ENCODE results near the gene SYNPR. TPM values are rescaled to one million over a fixed set of nuclear protein-coding genes. Genes with fewer than 3 reads are reported as not detected.

SYNPR gene
- total RNA-seq, 1 donor from 2014 or later = not detected

DNA sequence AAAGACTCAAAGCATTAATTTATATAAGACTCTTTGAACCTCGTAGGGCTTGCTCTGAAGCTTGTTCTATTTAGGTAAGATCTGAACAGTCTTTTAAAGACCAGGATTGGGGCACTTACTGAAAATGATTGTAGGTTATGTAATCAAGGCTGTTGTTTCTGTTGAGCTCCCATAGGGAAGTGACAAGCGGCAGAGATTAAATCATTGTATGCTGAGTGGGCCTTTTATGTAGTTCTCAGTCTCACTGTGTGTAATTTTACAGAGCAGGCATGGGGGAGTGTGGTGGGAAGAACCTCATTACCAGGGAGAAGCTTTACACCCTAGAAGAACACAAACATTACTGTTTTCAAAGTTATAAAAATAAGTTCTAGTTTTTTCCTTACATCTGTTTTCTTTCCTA is 214.4 kb downstream of the SYNPR start:
- no peak for DNase-seq (ENCODE audit: low read depth, low spot score)
- Mint-ChIP-seq H3K9me3 (peaks cover 2% of the 10 kb centered on the region), H3K27me3 (ENCODE audit: low read depth) (peaks cover 4% of the 10 kb centered on the region), H3K36me3 (ENCODE audit: low read depth) (no peaks in the 10 kb centered on the region), H3K4me1 (no peaks in the 10 kb centered on the region), H3K4me3 (no peak overlapping the region), H3K27ac (ENCODE audit: unreplicated experiment) (no peak overlapping the region)
- no peak for TF ChIP-seq CTCF (conservative IDR thresholded peaks at IDR 0.05)

DNA sequence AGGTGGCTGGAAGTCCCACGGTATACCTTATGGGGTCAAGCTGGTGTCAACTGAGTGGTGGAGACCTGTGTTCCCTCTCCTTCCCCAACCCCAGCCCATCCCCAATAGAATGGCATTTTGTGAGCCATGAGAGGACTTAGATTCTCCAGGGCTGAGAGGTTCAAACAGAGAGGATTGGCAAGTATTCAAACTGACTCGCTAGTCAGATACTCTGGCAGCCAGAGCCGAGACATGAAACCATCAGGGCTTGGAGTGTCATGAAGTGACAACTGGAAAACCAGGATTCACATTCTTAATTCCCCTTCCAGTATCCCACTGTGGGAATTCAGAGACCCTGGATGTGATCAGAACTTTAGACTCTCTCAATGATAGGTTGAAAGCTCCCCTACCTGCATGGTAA is 215.0 kb downstream of the SYNPR start:
- no peaks in the 10 kb centered on the region for H3K4me1 Mint-ChIP-seq

GRCh38 chr3:63494646-63495045 is 216.5 kb downstream of the SYNPR start:
- H3K4me3 Mint-ChIP-seq = no peak overlapping the region
- no peak for DNase-seq (ENCODE audit: low read depth, low spot score)
- H3K9me3 Mint-ChIP-seq = peaks cover 5% of the 10 kb centered on the region
- H3K36me3 Mint-ChIP-seq (ENCODE audit: low read depth) = no peaks in the 10 kb centered on the region
- TF ChIP-seq CTCF (conservative IDR thresholded peaks at IDR 0.05) = no peak
- no peak overlapping the region for H3K27ac Mint-ChIP-seq (ENCODE audit: unreplicated experiment)
- no peaks in the 10 kb centered on the region for H3K4me1 Mint-ChIP-seq
- H3K27me3 Mint-ChIP-seq (ENCODE audit: low read depth) = peaks cover 4% of the 10 kb centered on the region

More for the DNA sequence above, 215.0 kb downstream of the SYNPR start:
- Mint-ChIP-seq H3K9me3 (peaks cover 2% of the 10 kb centered on the region), H3K27me3 (ENCODE audit: low read depth) (peaks cover 4% of the 10 kb centered on the region), H3K36me3 (ENCODE audit: low read depth) (no peaks in the 10 kb centered on the region), H3K27ac (ENCODE audit: unreplicated experiment) (no peak overlapping the region), H3K4me3 (no peak overlapping the region)
- no peak for DNase-seq (ENCODE audit: low read depth, low spot score)
- no peak for TF ChIP-seq CTCF (conservative IDR thresholded peaks at IDR 0.05)

GRCh38 chr3:63497641-63498040 is 219.5 kb downstream of the SYNPR start:
- Mint-ChIP-seq H3K4me3 (no peak overlapping the region), H3K4me1 (no peaks in the 10 kb centered on the region), H3K36me3 (ENCODE audit: low read depth) (no peaks in the 10 kb centered on the region), H3K27ac (ENCODE audit: unreplicated experiment) (no peak overlapping the region), H3K27me3 (ENCODE audit: low read depth) (no peaks in the 10 kb centered on the region), H3K9me3 (peaks cover 2% of the 10 kb centered on the region)
- no peak for DNase-seq (ENCODE audit: low read depth, low spot score)
- no peak for TF ChIP-seq CTCF (conservative IDR thresholded peaks at IDR 0.05)

- Mint-ChIP-seq H3K4me3 (no peak overlapping the region), H3K27ac (ENCODE audit: unreplicated experiment) (no peak overlapping the region), H3K36me3 (ENCODE audit: low read depth) (no peaks in the 10 kb centered on the region), H3K4me1 (no peaks in the 10 kb centered on the region), H3K9me3 (peaks cover 2% of the 10 kb centered on the region), H3K27me3 (ENCODE audit: low read depth) (no peaks in the 10 kb centered on the region)
- TF ChIP-seq CTCF (conservative IDR thresholded peaks at IDR 0.05) = no peak
- no peak for DNase-seq (ENCODE audit: low read depth, low spot score)
These were observed 222.1 kb downstream of the SYNPR start for GRCh38 chr3:63500196-63500595.

- Mint-ChIP-seq H3K27me3 (ENCODE audit: low read depth) (no peaks in the 10 kb centered on the region), H3K9me3 (no peaks in the 10 kb centered on the region), H3K27ac (ENCODE audit: unreplicated experiment) (no peak overlapping the region), H3K4me1 (peaks cover 19% of the 10 kb centered on the region), H3K4me3 (no peak overlapping the region), H3K36me3 (ENCODE audit: low read depth) (no peaks in the 10 kb centered on the region)
- no peak for DNase-seq (ENCODE audit: low read depth, low spot score)
- TF ChIP-seq CTCF (conservative IDR thresholded peaks at IDR 0.05) = no peak
These were observed 230.2 kb downstream of the SYNPR start for GRCh38 chr3:63508305-63508704.

Measured in neural crest cell (in vitro differentiated cells).